GM23248 (cell line): Measurements from ENCODE around the gene PNPLA5. TPM values are rescaled to one million over a fixed set of nuclear protein-coding genes. Genes with fewer than 3 reads are reported as not detected.
A peak's percentile ranks its signal among the peaks of the same experiment; 100 is the strongest.

Experiments
- DNase-seq: peaks from one replicate; pipeline ENCODE4 v3.0.0-alpha.2; 2015
- H2AFZ ChIP-seq: fragments of 200-600 bp; sonication (generic); 2 replicates; pipeline ENCODE4 v1.6.1; 2016; ENCODE audit warnings: antibody characterized with exemption
- H3F3A ChIP-seq: fragments of 200-600 bp; sonication (generic); 2 replicates; pipeline ENCODE4 v1.6.1; 2016; ENCODE audit warnings: mild to moderate bottlenecking, antibody characterized with exemption, mixed run types; ENCODE audit not compliant: insufficient read depth
- H3K27ac ChIP-seq: fragments of 200-600 bp; sonication (generic); 2 replicates; pipeline ENCODE4 v1.5.1; 2016; ENCODE audit warnings: mild to moderate bottlenecking
- H3K27me3 ChIP-seq: fragments of 200-600 bp; sonication (generic); replicated peaks from 2 replicates; pipeline ENCODE4 v1.6.1; 2016; ENCODE audit warnings: mild to moderate bottlenecking; ENCODE audit not compliant: insufficient read depth
- H3K36me3 ChIP-seq: fragments of 200-600 bp; sonication (generic); 2 replicates; pipeline ENCODE4 v1.6.1; 2016; ENCODE audit warnings: low read depth, mild to moderate bottlenecking
- H3K4me1 ChIP-seq: fragments of 200-600 bp; sonication (generic); 2 replicates; pipeline ENCODE4 v1.6.1; 2016; ENCODE audit warnings: mild to moderate bottlenecking; ENCODE audit not compliant: insufficient read depth
- H3K4me2 ChIP-seq: fragments of 200-600 bp; sonication (generic); one replicate; pipeline ENCODE4 v1.6.1; 2016; ENCODE audit warnings: mild to moderate bottlenecking; ENCODE audit not compliant: unreplicated experiment
- H3K4me3 ChIP-seq: fragments of 200-600 bp; sonication (generic); 2 replicates; pipeline ENCODE4 v1.5.1; 2016; ENCODE audit warnings: mild to moderate bottlenecking
- H3K79me2 ChIP-seq: fragments of 200-600 bp; sonication (generic); 2 replicates; pipeline ENCODE4 v1.6.1; 2016; ENCODE audit warnings: mild to moderate bottlenecking; ENCODE audit not compliant: insufficient read depth
- H3K9ac ChIP-seq: fragments of 200-600 bp; sonication (generic); 2 replicates; pipeline ENCODE4 v1.6.1; 2016; ENCODE audit warnings: mild to moderate bottlenecking
- H3K9me2 ChIP-seq: fragments of 200-600 bp; sonication (generic); 2 replicates; pipeline ENCODE4 v1.6.1; 2016; ENCODE audit warnings: mixed run types, mild to moderate bottlenecking, moderate library complexity; ENCODE audit not compliant: insufficient read depth
- H3K9me3 ChIP-seq: fragments of 200-600 bp; sonication (generic); one replicate; pipeline ENCODE4 v1.6.1; 2017; ENCODE audit warnings: low read depth
- H4K20me1 ChIP-seq: fragments of 200-600 bp; sonication (generic); 2 replicates; pipeline ENCODE4 v1.6.0; 2016; ENCODE audit not compliant: insufficient read depth
- EZH2 ChIP-seq: fragments of 200-600 bp; sonication (generic); IDR thresholded peaks from 2 replicates; pipeline ENCODE4 v1.6.1; 2018; ENCODE audit warnings: antibody characterized with exemption, mild to moderate bottlenecking; ENCODE audit not compliant: insufficient read depth, poor library complexity, severe bottlenecking
- EZH2phosphoT487 ChIP-seq: fragments of 200-600 bp; sonication (generic); IDR thresholded peaks from 2 replicates; pipeline ENCODE4 v1.6.1; 2018; ENCODE audit warnings: antibody characterized with exemption, moderate library complexity, mild to moderate bottlenecking, low read depth; ENCODE audit not compliant: insufficient read depth
- WGBS, 2 experiments: methylation state at CpG; one replicate each; pipeline ENCODE4 v1.1.6; 2015 to 2017; ENCODE audit warnings: low lambda C conversion rate in 2 of 2, low coverage in 1 of 2; ENCODE audit errors: missing lambda C conversion rate in 2 of 2; 5-methylcytosine and 5-hydroxymethylcytosine counted together
- in situ Hi-C: fragments of 300-500 bp; cut with MboI; formaldehyde crosslinking; loops from 2 replicates; pipeline ENCODE4 v1.15.0; 2020
- polyA plus RNA-seq: library from polyadenylated mRNA; unstranded; fragments of >200 nt; fragmentation: Nextera tagmentation; extraction: Ambion mirVana; gene quantifications from 2 replicates; pipeline ENCODE4 v1.2.1, GENCODE V29; 2016
- total RNA-seq: library from RNA; depleted of rRNA; stranded (reverse); fragments of >200 nt; shearing (Covaris generic); gene quantifications from 2 replicates; pipeline ENCODE4 v1.2.3, GENCODE V29; 2014

The PNPLA5 gene
- total and polyA plus RNA-seq, 2 experiments from 2014 or later = not detected

DNA sequence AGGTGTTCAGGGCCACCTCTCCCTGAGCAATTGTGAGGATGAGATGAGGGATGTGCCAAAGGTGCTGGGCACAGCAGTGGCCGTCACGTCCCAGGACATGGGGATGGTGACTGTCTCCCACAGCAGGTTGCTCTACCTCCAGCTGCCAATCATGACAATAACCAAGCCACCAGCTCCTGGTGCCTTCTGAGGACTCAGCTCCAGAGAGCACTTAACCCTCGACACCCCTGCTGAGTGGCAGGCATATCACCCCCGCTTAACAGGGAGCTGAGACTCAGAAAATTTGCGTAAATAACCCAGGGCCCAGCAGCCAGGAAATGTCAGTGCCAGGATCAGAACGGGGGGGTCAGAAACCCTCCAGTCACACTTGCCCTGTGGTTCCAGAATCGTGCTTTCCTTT, 8.4 kb upstream of the PNPLA5 start:
- H3K4me2 ChIP-seq = no peak overlapping the region
- in situ Hi-C loops = no loop called here
- H3K9me2 ChIP-seq = no peaks in the 10 kb centered on the region
- no peak overlapping the region for H3K27ac ChIP-seq
- H3K4me3 ChIP-seq = no peak overlapping the region
- no peaks in the 10 kb centered on the region for H3K36me3 ChIP-seq
- DNase-seq = no peak
- no peak for TF ChIP-seq EZH2phosphoT487
- TF ChIP-seq EZH2 = no peak
- H2AFZ ChIP-seq = no peak overlapping the region
- no peaks in the 10 kb centered on the region for H3K9me3 ChIP-seq
- peaks cover 6% of the 10 kb centered on the region; the same call in 1 of the 2 replicates for H3K4me1 ChIP-seq
- H3K9ac ChIP-seq = no peak overlapping the region
- 48 to 57% methylated on average over 7 of the region's 7 CpGs for WGBS, 2 experiments
- H4K20me1 ChIP-seq = no peaks in the 10 kb centered on the region
- H3K27me3 ChIP-seq = no peaks in the 10 kb centered on the region
- no peaks in the 10 kb centered on the region for H3F3A ChIP-seq
- no peaks in the 10 kb centered on the region for H3K79me2 ChIP-seq

DNA sequence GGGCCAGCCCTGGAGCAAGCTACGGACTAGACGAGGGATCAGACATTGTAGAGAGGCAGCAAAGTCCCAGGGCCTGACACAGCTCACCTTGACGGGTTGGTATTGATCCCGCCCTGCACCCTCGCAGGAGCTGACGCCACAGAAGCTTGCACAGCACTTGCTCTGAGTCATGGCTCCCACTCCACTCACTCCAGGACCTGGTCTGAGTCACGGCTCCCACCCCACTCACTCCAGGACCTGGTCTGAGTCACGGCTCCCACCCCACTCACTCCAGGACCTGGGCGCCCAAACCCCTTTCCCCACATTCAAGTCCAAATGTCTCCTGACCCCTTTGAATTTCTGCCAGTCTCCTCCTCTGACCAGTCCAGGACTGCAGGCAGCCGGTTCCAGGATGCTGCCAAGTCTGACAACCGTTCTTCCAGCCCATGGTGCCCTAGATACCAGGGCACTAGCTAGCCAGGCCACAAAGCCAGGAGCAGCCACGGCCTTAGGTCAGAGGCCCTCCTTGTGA, 6.0 kb upstream of the PNPLA5 start:
- no peak overlapping the region for H3K27ac ChIP-seq
- no peaks in the 10 kb centered on the region for H3K27me3 ChIP-seq
- H2AFZ ChIP-seq = no peak overlapping the region
- no peaks in the 10 kb centered on the region for H3K36me3 ChIP-seq
- WGBS, 2 experiments = 36 to 37% methylated on average over 10 to 12 of the region's 12 CpGs
- DNase-seq = peak; percentile 83
- no peaks in the 10 kb centered on the region for H3K9me2 ChIP-seq
- H3K4me1 ChIP-seq = peaks cover 6% of the 10 kb centered on the region; the same call in 1 of the 2 replicates
- H3K4me2 ChIP-seq = no peak overlapping the region
- H3F3A ChIP-seq = no peaks in the 10 kb centered on the region
- H3K9ac ChIP-seq = no peak overlapping the region
- H4K20me1 ChIP-seq = no peaks in the 10 kb centered on the region
- no peaks in the 10 kb centered on the region for H3K9me3 ChIP-seq
- no peak overlapping the region for H3K4me3 ChIP-seq
- no peaks in the 10 kb centered on the region for H3K79me2 ChIP-seq
- TF ChIP-seq EZH2 (no peak), EZH2phosphoT487 (no peak)
- in situ Hi-C loops = no loop called here

DNA sequence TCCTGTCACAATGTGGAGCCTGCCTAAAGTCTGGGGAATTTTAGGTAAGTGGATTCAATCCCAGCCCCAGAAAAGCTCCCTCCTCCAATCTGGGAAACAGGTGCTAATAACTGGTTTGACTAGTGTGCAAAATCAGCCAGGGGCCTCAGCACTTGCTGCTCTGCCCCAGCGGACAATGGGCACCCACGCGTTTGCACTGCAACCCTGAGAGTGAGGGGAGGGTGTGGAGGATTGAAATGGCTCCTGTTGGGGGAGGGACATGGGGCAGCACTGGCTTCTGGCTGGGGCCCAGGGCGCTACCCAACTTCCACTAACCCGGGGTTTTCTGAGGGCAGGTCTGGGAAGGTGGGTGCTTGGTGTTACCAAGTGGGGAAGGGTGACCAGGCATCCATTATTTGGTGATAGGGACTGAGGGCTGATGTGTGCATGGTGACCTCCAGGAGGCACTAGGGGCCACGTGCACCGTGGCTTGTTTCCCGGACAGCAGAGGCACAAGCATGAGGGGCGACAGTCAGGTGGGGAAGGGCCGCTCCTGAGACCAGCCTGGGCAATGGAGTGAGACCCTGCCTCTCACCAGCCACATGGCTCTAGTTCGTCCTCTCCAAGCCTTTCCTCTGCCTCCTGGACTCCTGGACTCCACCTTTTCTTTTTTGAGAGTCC, 4.3 kb upstream of the PNPLA5 start:
- Histone ChIP-seq H3K9ac (no peak overlapping the region), H3F3A (no peaks in the 10 kb centered on the region), H3K4me2 (no peak overlapping the region), H4K20me1 (no peaks in the 10 kb centered on the region), H3K27me3 (peaks cover 17% of the 10 kb centered on the region), H3K4me1 (peaks cover 6% of the 10 kb centered on the region; the same call in 1 of the 2 replicates), H3K4me3 (no peak overlapping the region), H3K27ac (no peak overlapping the region), H3K79me2 (no peaks in the 10 kb centered on the region), H3K9me2 (no peaks in the 10 kb centered on the region), H3K9me3 (no peaks in the 10 kb centered on the region), H2AFZ (no peak overlapping the region), H3K36me3 (no peaks in the 10 kb centered on the region)
- 45 to 46% methylated on average over 11 of the region's 11 CpGs for WGBS, 2 experiments
- in situ Hi-C loops = no loop called here
- no peak for TF ChIP-seq EZH2phosphoT487
- TF ChIP-seq EZH2 = no peak
- no peak for DNase-seq

GRCh38 chr22:43894122-43894521, 2.3 kb upstream of the PNPLA5 start:
- Histone ChIP-seq H4K20me1 (no peaks in the 10 kb centered on the region), H3K4me3 (no peak overlapping the region), H3F3A (no peaks in the 10 kb centered on the region), H3K4me2 (no peak overlapping the region), H2AFZ (no peak overlapping the region), H3K36me3 (no peaks in the 10 kb centered on the region), H3K27me3 (peaks cover 27% of the 10 kb centered on the region), H3K9ac (no peak overlapping the region), H3K79me2 (no peaks in the 10 kb centered on the region), H3K27ac (no peak overlapping the region), H3K9me3 (no peaks in the 10 kb centered on the region), H3K9me2 (no peaks in the 10 kb centered on the region), H3K4me1 (peaks cover 6% of the 10 kb centered on the region; the same call in 1 of the 2 replicates)
- TF ChIP-seq EZH2 = no peak
- TF ChIP-seq EZH2phosphoT487 = no peak
- no peak for DNase-seq
- in situ Hi-C loops = no loop called here
- WGBS, 2 experiments = 81 to 85% methylated on average over 5 of the region's 5 CpGs
